HG03521 (cell line): ENCODE results near the gene IKZF3.
A peak's percentile ranks its signal among the peaks of the same experiment; 100 is the strongest.

Experiments
- ATAC-seq: cut with Tn5 transposase; IDR thresholded peaks from one replicate; pipeline ENCODE4 v1.9.1; 2021; ENCODE audit warnings: mild to moderate bottlenecking, moderate library complexity; ENCODE audit not compliant: unreplicated experiment

IKZF3 gene

GRCh38 chr17:39818358-39819000 lies 45.6 kb downstream of the IKZF3 start:
- ATAC-seq = no peak

- no peak for ATAC-seq
Observed at GRCh38 chr17:39816272-39816671, 47.8 kb downstream of the IKZF3 start.

- ATAC-seq = no peak
Observed at GRCh38 chr17:39814497-39814896, 49.6 kb downstream of the IKZF3 start.

GRCh38 chr17:39813631-39814030 lies 50.5 kb downstream of the IKZF3 start:
- no peak for ATAC-seq

GRCh38 chr17:39812466-39812865 lies 51.6 kb downstream of the IKZF3 start:
- ATAC-seq = no peak

DNA sequence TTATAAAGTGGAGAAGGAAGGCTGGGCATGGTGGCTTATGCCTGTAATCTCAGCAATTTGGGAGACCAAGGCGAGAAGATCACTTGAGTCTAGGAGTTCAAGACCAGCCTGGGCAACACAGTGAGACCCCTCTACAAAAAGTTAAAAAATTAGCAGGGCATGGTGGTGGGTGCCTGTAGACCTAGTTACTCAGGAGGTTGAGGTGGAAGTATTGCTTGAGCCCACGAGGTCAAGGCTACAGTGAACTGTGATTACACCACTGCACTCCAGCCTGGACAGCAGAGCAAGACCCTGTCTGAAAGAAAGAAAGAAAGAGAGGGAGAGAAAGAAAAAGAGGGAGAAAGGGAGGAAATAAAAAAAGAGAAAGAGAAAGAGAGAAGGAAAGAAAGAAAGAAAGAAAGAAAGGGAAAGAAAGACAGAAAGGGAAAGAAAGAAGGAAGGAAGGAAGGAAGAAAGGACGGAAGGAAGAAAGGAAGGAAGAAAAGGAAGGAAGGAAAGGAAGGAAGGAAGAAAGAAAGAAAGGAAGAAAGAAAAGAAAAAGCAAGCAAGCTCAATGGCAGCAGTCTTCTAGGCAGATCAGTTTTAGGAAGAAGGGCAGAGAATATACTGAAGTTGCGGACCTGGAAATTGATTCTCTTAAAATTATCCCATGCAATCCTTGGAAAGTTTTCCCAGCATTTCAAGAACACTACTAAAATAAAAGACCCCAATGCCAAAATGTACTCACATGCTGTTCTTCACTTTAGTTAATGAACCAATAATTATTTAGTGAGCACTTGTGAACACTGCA lies 53.0 kb downstream of the IKZF3 start:
- no peak for ATAC-seq

DNA sequence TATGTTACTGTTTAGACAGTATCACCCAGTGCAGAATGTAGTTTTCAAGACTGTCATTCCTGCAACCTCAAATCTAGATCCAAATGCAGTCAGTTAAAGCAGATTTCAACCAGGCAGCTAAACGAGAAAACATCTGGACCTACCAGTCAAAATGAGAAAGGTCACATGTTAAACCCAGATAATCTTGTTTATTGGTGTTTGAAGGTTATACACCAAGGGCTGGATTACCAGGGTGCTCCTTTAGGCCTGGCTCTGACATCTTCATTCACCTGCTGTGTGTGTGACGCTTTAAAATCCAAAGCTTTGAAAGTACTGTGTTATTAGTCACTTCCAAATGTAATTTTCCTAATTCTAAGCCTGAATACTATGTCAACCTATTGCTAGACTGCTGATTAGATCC lies 54.9 kb downstream of the IKZF3 start:
- no peak for ATAC-seq

DNA sequence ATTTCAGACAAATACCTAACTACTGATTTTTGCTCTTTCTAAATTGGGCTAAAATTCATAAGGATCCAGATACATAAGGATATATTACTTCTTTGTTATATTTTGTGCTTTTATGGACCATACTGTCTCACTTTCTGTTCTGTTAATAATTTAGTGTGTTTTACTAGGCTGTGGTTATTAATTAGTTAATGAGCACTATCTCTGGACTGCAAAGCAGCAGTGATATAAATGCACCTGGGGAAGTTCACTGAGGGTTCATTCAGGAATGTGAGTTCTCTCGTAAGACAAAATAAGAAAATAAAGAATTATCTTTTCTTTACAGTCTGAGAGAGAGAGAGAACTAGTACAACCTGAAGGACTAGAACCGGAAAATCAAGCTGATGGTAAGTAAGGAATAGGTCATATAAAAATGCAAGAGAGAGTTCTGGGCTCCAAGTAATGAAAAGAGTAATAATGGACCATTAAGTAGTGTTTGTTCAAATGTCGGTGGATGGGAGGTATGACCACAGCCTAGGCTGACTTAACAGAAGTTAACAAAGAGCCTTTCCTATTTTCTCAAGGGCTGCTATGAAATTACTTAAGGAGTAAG lies 55.6 kb downstream of the IKZF3 start:
- no peak for ATAC-seq

GRCh38 chr17:39804839-39805238 lies 59.3 kb downstream of the IKZF3 start:
- ATAC-seq = no peak

- ATAC-seq = no peak
Observed at GRCh38 chr17:39801055-39801454, 63.1 kb downstream of the IKZF3 start.

- ATAC-seq = no peak
Observed at GRCh38 chr17:39800540-39800939, 63.6 kb downstream of the IKZF3 start.

DNA sequence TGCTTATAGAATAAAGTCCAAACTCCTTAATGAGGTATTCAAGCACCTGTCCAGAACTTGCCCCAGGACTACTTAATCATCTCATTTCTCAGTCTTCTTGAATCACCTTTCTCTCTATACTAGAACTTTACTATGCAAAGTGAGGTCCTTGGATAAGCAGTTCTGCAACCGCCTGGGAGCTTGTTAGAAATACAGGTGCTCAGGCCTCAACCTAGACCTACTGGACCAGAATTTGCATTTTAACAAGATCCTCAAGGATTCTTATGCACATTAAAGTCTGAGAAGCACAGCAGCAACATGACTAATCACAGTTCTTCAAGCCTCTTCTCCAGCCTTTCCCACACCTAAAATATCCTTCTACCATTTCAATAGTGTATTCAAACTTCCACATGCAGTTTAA lies 64.7 kb downstream of the IKZF3 start:
- ATAC-seq = no peak

- peak; percentile 89 for ATAC-seq
Observed at GRCh38 chr17:39794249-39794970, 69.7 kb downstream of the IKZF3 start.

DNA sequence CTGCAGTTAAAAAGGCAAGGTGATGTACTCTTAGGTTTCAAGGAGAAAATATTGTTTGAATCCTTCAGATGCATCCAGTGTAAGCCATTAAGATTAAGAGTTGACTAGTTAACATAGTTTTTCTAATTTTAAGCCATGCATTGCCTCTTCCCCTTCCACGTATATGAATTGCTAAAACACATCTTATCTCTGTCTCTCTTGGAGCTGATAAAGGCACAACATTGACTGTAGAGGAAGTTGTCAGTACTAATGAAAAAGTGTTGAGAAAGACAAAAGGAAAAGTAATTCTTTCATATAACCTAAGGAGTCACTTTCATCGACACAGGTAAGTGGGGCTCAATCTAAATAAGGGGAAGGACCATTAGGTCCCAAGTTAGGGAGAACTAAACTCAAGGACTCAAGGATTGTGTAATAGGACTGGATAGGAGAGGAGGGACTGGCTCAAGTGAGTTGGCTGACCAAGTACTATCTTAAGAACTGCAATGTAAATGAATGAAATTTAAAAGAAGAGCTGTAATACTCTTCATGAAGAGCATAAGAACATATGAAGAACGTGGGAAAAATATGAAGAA lies 70.7 kb downstream of the IKZF3 start:
- ATAC-seq = no peak

- ATAC-seq = no peak
Observed at GRCh38 chr17:39792526-39793221, 71.4 kb downstream of the IKZF3 start.

- ATAC-seq = no peak
Observed at GRCh38 chr17:39791111-39791992, 72.8 kb downstream of the IKZF3 start.

GRCh38 chr17:39787743-39788484 lies 76.2 kb downstream of the IKZF3 start:
- no peak for ATAC-seq

DNA sequence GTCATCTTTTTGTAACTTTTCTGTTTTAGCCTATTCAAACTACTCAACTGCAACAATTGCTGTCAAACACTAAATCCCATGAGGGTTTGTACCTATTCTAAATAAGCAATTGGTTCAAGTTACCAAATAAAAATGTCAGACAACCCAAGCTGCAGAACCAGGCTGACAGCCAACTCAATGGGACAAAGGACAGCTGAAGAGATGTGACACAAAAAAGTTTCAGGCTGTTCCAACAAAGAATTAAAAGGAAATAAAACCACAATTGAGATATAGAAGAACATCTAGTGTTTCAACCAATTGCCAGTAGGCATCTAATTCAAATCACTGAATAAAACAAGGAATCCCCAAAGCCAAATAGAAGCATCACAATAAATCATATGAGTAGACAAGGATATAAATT lies 77.1 kb downstream of the IKZF3 start:
- ATAC-seq = no peak

DNA sequence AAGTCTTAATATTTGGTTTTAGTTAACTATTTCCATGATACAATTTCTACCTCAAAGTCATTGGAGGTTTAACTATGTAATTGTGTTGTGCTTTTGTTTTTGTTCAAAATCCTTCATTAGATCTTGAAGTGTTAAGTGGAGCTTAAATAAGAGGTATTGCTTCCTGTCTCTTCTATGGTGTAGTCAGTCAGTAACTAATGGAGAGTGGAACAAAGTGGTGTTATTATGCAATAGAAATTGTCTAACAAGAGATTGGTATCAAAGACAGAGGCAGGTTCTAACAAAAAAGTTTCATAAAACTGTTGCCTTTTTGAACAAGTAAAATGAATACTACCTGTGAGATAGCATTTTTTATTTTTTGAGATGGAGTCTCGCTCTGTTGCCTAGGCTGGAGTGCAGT lies 81.1 kb downstream of the IKZF3 start:
- ATAC-seq = no peak
